HG03095 (cell line): Measurements from ENCODE around the gene OTULINL.
"Not testable (repeated sequence)": the region's sequence is repeated elsewhere in the genome, so short reads cannot be mapped to it uniquely, and the experiment has no call there.

Experiments
- ATAC-seq: cut with Tn5 transposase; IDR thresholded peaks from one replicate; pipeline ENCODE4 v1.9.1; 2021; ENCODE audit warnings: moderate library complexity; ENCODE audit not compliant: unreplicated experiment

Gene OTULINL

DNA sequence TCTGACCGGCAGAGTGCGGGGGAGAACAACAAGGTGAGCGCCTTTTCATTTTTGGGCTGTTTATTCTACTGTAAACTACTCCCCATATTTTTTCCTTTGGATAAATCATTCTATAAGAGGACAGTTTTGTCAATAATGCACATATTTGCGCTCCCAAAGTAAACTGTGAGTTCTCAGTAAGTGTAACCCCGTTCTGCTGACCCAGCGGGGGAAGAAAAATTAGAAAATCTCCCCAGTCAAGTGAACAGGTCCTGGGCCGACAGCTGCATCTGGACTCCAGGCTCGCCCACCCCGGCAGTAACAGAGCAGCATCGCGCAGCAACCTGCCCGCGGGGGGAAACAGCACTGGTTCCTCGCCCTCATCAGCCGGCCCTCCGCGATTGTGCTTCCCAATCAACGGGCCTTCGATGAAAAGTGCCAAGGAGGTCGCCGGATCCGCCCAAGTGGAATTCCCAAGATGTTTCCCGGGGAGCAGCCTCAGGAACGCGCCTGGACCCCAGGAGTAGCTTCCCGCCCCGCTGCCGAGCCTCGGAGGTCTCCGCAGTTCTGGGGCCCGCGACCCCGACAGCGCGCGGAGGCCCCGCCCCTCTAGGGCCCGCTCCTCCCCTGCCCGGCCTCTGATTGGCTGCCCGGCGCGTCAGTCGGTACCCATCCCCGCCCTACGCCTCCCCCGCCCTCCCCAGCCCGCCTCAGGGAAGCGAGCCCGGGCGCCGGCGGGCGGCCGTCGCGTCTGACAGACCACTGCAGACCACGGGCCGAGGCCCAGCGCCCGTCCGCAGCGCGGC is at the start of gene OTULINL:
Gene OTULINL, plus strand, starts transcription at position 687 of the 785 bp plus-strand sequence. CDS start 103 bp downstream, outside the sequence.
- peak; percentile 99 for ATAC-seq

GRCh38 chr5:14532180-14532579 is 49.4 kb upstream of the OTULINL start:
- no peak for ATAC-seq

- no peak for ATAC-seq
These were observed 46.8 kb upstream of the OTULINL start for GRCh38 chr5:14534773-14535172.

- ATAC-seq: no peak
These were observed 36.3 kb upstream of the OTULINL start for GRCh38 chr5:14545308-14545707.

DNA sequence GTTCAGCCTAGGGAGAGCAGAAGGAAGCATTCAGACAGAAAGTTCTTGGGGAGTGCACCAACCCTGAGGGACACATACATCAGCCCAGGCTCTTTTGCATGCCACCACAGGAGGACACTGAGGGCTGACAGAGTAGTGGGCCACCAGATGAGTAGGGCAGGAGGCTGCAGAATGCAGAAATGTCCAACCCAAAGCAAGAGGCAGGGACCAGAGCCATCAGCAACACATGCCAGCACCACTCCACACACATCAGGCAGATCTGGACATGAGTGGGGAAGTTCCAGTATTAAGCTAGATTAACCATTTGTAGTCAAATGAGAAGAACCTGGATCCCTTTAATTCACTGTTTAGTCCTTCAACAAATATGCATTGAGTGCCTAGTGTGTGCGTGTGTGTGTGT is 35.7 kb upstream of the OTULINL start:
- ATAC-seq: no peak

DNA sequence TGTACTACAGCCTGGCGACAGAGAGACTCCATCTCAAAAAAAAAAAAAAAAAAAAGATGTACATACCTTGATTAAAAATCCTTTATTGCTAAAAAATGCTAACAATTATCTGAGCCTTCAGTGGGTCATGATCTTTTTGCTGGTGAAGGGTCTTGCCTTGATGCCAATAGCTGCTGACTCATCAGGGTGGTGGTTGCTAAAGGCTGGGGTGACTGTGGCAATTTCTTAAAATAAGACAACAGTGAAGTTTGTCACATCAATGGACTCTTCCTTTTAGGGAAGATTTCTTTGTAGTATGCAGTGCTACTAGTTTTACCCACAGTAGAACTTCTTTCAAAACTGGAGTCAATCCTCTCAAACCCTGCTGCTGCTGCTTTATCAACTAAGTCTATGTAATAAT is 33.9 kb upstream of the OTULINL start:
- no peak for ATAC-seq

- no peak for ATAC-seq
These were observed 30.4 kb upstream of the OTULINL start for GRCh38 chr5:14551211-14551610.

GRCh38 chr5:14552017-14552416 is 29.6 kb upstream of the OTULINL start:
- ATAC-seq: no peak

GRCh38 chr5:14554288-14554687 is 27.3 kb upstream of the OTULINL start:
- ATAC-seq: not testable (repeated sequence)

- no peak for ATAC-seq
These were observed 25.6 kb upstream of the OTULINL start for GRCh38 chr5:14556015-14556414.

- ATAC-seq: no peak
These were observed 24.3 kb upstream of the OTULINL start for GRCh38 chr5:14557203-14557770.

DNA sequence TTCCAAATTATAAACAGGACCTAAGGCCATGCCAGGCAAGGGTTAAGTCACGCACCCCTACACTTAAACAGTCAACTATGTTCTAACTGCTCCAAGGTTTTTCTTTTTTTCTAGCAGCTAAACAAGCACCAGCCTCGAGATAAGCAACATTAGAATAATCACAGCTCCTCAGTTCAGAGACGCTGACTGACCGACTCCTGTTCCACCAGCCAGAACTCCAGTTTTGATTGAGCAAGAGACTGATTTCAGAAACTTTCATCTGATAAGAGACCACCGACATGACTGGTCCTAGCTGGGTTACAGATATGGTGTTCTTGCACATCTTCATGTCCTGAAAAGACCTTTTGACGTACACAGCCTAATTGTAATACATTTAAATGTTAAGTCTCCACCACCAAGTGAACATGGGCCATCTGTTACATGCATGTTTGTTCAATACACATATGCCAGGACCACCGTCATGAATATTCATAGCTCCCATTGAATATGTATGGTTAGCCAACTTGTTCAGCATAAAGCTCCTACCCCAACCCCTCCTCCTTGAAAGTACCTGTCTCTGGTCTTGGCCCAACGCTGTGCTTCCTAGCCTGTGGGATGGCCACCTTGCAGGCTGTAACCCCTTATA is 23.7 kb upstream of the OTULINL start:
- no peak for ATAC-seq

- ATAC-seq: no peak
These were observed 21.4 kb upstream of the OTULINL start for GRCh38 chr5:14560091-14560595.

DNA sequence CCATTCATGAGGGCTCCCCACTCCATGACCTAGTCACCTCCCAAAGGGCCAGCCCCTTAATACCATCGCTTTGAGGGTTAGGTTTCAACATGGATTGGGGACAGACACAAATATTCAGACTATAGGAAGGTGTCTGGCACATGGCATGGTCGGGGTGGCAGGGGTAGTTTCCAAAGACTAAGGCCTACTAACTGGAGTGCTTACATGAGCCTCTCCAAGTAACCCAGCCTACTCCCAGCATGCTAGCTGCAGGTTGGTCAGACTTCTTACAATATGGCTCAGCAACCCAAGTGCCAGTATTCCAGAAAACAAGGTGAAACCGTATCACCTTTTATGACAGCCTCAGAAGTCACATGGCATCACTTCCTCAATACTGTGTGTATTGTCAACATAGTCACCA is 19.9 kb upstream of the OTULINL start:
- ATAC-seq: no peak

GRCh38 chr5:14568333-14568732 is 13.3 kb upstream of the OTULINL start:
- no peak for ATAC-seq

DNA sequence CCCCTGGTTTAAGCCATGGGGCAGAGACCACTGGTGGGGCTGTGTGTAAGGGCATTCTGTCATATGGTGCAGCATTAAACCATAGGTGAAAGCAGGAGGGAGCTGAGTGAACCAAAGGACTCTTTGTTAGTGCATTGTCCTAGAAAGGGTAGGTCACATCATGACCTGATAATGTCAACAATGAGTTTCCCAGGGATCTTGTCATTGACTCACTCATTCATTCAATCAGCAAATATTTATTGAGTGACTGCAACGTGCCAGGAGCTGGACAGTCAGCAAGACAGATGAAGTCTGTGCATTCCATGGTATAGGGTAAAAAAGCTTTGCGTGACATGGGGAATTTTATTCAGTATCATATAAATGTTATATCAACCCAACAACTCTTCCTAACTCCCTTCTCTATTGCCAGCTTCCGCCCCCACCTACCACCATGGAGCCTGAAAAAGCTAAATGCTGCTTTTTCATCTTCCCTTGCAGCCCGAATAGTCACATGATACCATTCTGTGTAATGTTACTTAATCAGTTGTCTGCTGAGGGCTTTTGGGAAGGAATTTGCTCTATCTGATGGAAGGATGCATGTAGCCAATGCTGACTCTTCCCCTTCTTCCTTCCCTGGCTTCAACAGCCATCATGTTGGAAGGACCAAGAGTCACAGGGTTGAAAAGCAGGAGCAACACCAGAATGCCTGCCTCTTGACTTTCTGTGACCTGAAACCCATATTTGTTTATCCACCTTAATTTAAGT is 11.5 kb upstream of the OTULINL start:
- no peak for ATAC-seq

- no peak for ATAC-seq
These were observed 9.7 kb upstream of the OTULINL start for GRCh38 chr5:14571901-14572300.

DNA sequence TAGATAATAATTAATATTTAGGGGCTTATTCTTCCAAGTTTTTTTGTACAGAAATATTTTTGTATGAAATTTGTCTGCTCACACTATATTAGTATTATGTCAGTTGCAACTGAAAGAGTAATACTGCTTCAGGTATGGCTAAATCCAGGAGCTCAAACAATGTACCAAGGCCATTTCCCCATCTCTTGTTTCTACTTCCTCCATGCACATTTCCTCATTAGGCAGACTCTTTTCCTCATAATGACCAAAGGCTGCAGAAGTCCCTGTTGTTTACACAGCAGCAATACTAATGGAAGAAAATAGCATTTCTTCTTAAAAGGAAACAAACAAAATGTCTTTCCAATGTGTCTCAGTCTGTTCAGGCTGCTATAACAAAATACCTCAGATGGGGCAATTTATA is 9.2 kb upstream of the OTULINL start:
- no peak for ATAC-seq

GRCh38 chr5:14572836-14573235 is 8.8 kb upstream of the OTULINL start:
- ATAC-seq: no peak

DNA sequence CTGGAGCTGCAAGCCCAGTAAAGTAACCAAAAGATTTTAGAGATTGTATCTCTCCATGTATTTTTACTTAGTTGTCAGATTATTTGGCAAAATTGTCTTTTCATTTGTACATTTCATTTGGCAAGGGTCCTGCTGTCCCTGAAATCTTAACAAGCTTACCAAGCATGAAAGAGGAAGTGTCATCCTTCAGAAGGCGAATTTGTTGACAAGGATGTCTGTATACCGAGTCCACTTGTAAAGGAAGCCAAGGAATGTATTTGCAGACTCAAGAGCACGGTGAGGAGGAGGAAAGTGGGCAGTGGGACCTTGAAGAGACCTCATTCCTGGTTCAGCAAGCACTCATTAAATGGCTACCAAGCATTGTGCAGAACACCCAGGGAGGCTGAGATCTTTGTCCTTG is 7.5 kb upstream of the OTULINL start:
- no peak for ATAC-seq

DNA sequence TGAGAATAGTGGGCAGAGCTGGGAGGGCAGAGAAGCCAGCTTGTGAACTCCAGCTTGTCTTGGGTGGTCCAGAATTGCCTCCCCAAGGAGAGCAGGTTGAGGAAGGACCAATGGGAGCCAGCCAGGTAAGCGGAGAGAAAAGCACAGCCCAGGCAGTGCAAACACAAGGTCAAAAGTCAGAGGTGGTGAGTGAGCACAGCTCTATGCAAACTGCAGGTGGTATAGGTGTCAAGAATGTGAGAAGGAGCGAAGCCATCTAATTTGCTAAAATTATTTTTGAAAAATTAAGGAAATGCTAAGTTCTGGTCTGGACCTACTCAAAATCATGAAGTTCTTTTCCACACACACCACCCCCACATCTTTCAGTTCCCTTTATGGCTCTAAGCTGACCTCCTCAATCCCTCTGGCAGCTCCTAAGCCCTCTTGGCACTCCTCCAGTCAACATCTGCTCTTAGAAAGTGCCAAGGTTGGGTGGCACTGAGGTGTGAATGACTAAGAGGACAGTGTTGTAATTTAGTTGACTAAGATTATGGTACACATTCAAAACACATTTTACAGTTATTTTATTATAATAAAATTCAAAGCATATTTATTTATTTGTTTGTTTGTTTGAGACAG is 6.6 kb upstream of the OTULINL start:
- ATAC-seq: no peak
